Endothelial cell of umbilical vein (primary cell): ENCODE data around the gene ANAPC2. TPM values are rescaled to one million over a fixed set of nuclear protein-coding genes. Genes with fewer than 3 reads are reported as not detected.

ENCODE experiments used
- BruUV-seq: library from RNA; stranded (reverse); fragments of 400-500 nt; replicated peaks from 2 replicates; lab custom pipeline; 2021; lab: Mats Ljungman, UMichigan
- CTCF ChIA-PET: fragments of 300-600, 350-600 bp; sonication (Branson Sonifier 250); formaldehyde crosslinking; loops from one replicate; lab custom pipeline; 2021; ENCODE audit warnings: antibody characterized with exemption, inconsistent platforms; lab: Charles Lee
- POLR2A ChIA-PET: fragments of 300-600, 350-600 bp; sonication (Branson Sonifier 250); formaldehyde crosslinking; loops from one replicate; lab custom pipeline; 2021; ENCODE audit warnings: antibody characterized with exemption, inconsistent platforms; lab: Charles Lee
- DNase-seq: peaks from one replicate; pipeline ENCODE4 v3.0.0-alpha.2; 2011; ENCODE audit warnings: low read depth, low spot score
- FAIRE-seq: peaks from 2 replicates; lab custom pipeline; 2011; peaks lifted over from hg19 to GRCh38; lab: Jason Lieb, UNC
- H2AFZ ChIP-seq: 2 replicates; pipeline ENCODE4 v1.6.0; 2012; ENCODE audit warnings: low read depth, low read length, control low read depth, inconsistent platforms
- H3K27ac ChIP-seq: 2 replicates; pipeline ENCODE4 v1.5.1; 2011; ENCODE audit warnings: low read depth, mild to moderate bottlenecking, control low read depth, low read length, moderate library complexity; ENCODE audit not compliant: insufficient read depth
- H3K27me3 ChIP-seq, 2 experiments: 2 replicates each; pipeline versions ENCODE4 v1.6.0 to v1.6.1; 2011; ENCODE audit warnings: low read length in 2 of 2, mixed read lengths in 1 of 2; ENCODE audit not compliant: control insufficient read depth in 2 of 2, insufficient read depth in 2 of 2
- H3K36me3 ChIP-seq, 2 experiments: 2 replicates in 1 of 2; 3 replicates in 1 of 2; pipeline ENCODE4 v1.5.1; 2011; ENCODE audit warnings: low read length in 2 of 2, mild to moderate bottlenecking in 1 of 2, moderate library complexity in 1 of 2; ENCODE audit not compliant: control insufficient read depth in 2 of 2, insufficient read depth in 2 of 2; ENCODE audit errors: extremely low read depth in 1 of 2
- H3K4me1 ChIP-seq: 3 replicates; pipeline ENCODE4 v1.5.1; 2011; ENCODE audit warnings: mild to moderate bottlenecking, low read length; ENCODE audit not compliant: control insufficient read depth, insufficient read depth; ENCODE audit errors: extremely low read depth
- H3K4me2 ChIP-seq: 2 replicates; pipeline ENCODE4 v1.6.1; 2011; ENCODE audit warnings: low read length, control low read depth, mixed read lengths; ENCODE audit not compliant: insufficient read depth
- H3K4me3 ChIP-seq, 3 experiments: fragments of 200-600 bp in 1 of 3; sonication (generic), shearing (Covaris generic) in 1 of 3; replicated peaks in 1 of 3; 2 replicates each; pipeline ENCODE4 v1.5.1; 2011 to 2016; ENCODE audit warnings: control low read depth in 3 of 3, low read length in 3 of 3, mild to moderate bottlenecking in 2 of 3, inconsistent platforms in 1 of 3, low read depth in 1 of 3, moderate library complexity in 1 of 3; ENCODE audit not compliant: insufficient read depth in 1 of 3
- H3K79me2 ChIP-seq: 2 replicates; pipeline ENCODE4 v1.6.0; 2012; ENCODE audit warnings: low read length, inconsistent platforms; ENCODE audit not compliant: control insufficient read depth, insufficient read depth
- H3K9ac ChIP-seq: replicated peaks from 2 replicates; pipeline ENCODE3; 2011; ENCODE audit warnings: low read length, control low read depth; ENCODE audit not compliant: insufficient read depth; ENCODE audit errors: extremely low read depth
- H3K9me1 ChIP-seq: replicated peaks from 3 replicates; pipeline ENCODE4 v1.6.0; 2011; ENCODE audit warnings: mild to moderate bottlenecking, low read length; ENCODE audit not compliant: control insufficient read depth, insufficient read depth; ENCODE audit errors: extremely low read depth
- H3K9me3 ChIP-seq: replicated peaks from 2 replicates; pipeline ENCODE4 v1.5.1; 2012; ENCODE audit warnings: low read length, inconsistent platforms; ENCODE audit not compliant: control insufficient read depth, insufficient read depth
- H4K20me1 ChIP-seq: replicated peaks from 2 replicates; pipeline ENCODE3; 2011; ENCODE audit warnings: mild to moderate bottlenecking, low read length; ENCODE audit not compliant: control insufficient read depth, insufficient read depth; ENCODE audit errors: extremely low read depth
- EZH2 ChIP-seq: IDR thresholded peaks from 2 replicates; pipeline ENCODE4 v1.6.1; 2012; ENCODE audit warnings: borderline replicate concordance, low read depth, mild to moderate bottlenecking, moderate library complexity, low read length, inconsistent platforms; ENCODE audit not compliant: severe bottlenecking
- FOS ChIP-seq: IDR thresholded peaks from 2 replicates; pipeline ENCODE4 v1.6.1; 2011; ENCODE audit warnings: mild to moderate bottlenecking, low read length, moderate library complexity, borderline replicate concordance; ENCODE audit not compliant: insufficient read depth
- GATA2 ChIP-seq: IDR thresholded peaks from 2 replicates; pipeline ENCODE4 v1.7.0; 2011; ENCODE audit warnings: low read depth, mild to moderate bottlenecking, moderate library complexity, mixed read lengths, low read length; ENCODE audit not compliant: insufficient read length, insufficient read depth
- JUN ChIP-seq: IDR thresholded peaks from 2 replicates; pipeline ENCODE4 v1.6.1; 2011; ENCODE audit warnings: borderline replicate concordance, low read depth; ENCODE audit not compliant: insufficient read length, insufficient read depth
- MYC ChIP-seq: IDR thresholded peaks from one replicate; pipeline ENCODE4 v1.6.1; 2011; ENCODE audit warnings: mild to moderate bottlenecking, low read depth, low read length
- POLR2A ChIP-seq: IDR thresholded peaks from 2 replicates; pipeline ENCODE4 v1.6.1; 2012; ENCODE audit warnings: low read depth, mild to moderate bottlenecking, control low read depth, low read length
- POLR2AphosphoS5 ChIP-seq: IDR thresholded peaks from 2 replicates; pipeline ENCODE4 v1.6.1; 2012; ENCODE audit warnings: low read depth, mild to moderate bottlenecking, control low read depth, low read length, moderate library complexity; ENCODE audit not compliant: insufficient read depth
- dilution Hi-C: fragments of 300-500 bp; cut with MboI; formaldehyde crosslinking; loops from one replicate; pipeline ENCODE4 v1.15.0; 2019; ENCODE audit warnings: low sequenced_read_pairs; ENCODE audit not compliant: extremely low pct_ligation_motif_present
- intact Hi-C: fragments of 100-400 bp; cut with micrococcal nuclease; formaldehyde crosslinking; loops from one replicate; pipeline ENCODE4 v1.10.0; 2022
- polyA plus RNA-seq, 4 experiments: library from polyadenylated mRNA; depleted of rRNA in 3 of 4; stranded (reverse) in 3 of 4; unstranded in 1 of 4; fragments of >200 nt; gene quantifications; 2 replicates each; pipeline versions ENCODE4 v1.2.1 to v1.2.3, GENCODE V29; 2011 to 2012; ENCODE audit warnings: missing spikeins in 1 of 4
- total RNA-seq: library from RNA; stranded (reverse); gene quantifications from 2 replicates; pipeline ENCODE4 v1.2.3, GENCODE V29; 2021
- TF ChIP-seq, protein P1 (sequence below): IDR thresholded peaks from 2 replicates; pipeline ENCODE4 v1.6.1; 2011; ENCODE audit not compliant: insufficient read depth, insufficient read length
- TF ChIP-seq, protein P2 (sequence below), 2 donors: IDR thresholded peaks; 1 replicate in 1 of 2; 2 replicates in 1 of 2; pipeline ENCODE4 v1.5.1; 2011; ENCODE audit warnings: low read length in 2 of 2, mild to moderate bottlenecking in 2 of 2, moderate library complexity in 2 of 2, control low read depth in 1 of 2, inconsistent platforms in 1 of 2, low read depth in 1 of 2; ENCODE audit not compliant: insufficient read depth in 1 of 2; ENCODE audit errors: extremely low read depth in 1 of 2

Gene ANAPC2
- total and polyA plus RNA-seq, 2 donors (not counting 3 experiments of a cell fraction or from before 2014, with no cell fraction given), result 44.8 to 69.2 TPM

DNA sequence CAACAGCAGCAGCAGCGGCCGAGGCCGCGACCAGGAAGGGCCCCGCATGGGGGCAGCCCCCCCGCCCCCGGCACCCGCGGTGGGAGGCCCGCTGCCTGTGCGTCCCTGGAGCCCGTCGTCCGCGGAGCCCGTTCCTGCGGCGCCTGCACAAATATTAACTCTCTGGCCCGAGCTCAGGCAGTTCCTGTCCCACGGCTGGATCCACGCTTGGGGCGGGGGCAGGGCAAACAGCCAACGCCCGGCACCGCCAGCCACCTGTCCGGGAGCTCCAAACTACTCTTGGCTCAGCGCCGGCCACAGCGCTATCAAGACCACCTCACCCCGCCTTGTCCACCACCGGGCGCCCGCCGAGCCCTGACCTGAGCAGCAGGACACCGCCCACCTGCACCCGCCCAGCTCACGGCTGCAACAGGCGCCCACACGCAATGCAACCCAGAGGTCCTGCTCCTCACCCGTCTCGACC, 18.4 kb downstream of the ANAPC2 start, which contains the start of gene LRRC26:
LRRC26 (minus strand) TSS at position 156 of the 463 bp plus-strand sequence; CDS start at position 48, 108 bp downstream.
- Histone ChIP-seq H3K4me3 (peak within 1 kb of the TSS in 2 of 3 experiments; percentile 5 to 10), H3K4me2 (peak within 1 kb of the TSS; percentile 32), H3K79me2 (no peaks in the 10 kb centered on the region), H3K9me3 (no peaks in the 10 kb centered on the region), H3K27me3 (peaks cover 23 to 29% of the 10 kb centered on the region in 2 experiments), H2AFZ (no peak within 1 kb of the TSS), H3K4me1 (no peaks in the 10 kb centered on the region), H3K36me3 (no peaks in the 10 kb centered on the region), H3K9me1 (no peaks in the 10 kb centered on the region), H3K27ac (no peak within 1 kb of the TSS), H3K9ac (no peak within 1 kb of the TSS), H4K20me1 (no peaks in the 10 kb centered on the region)
- intact Hi-C loops (no loop called here), dilution Hi-C loops (no loop called here)
- ChIA-PET POLR2A (no interaction called here), CTCF (interaction anchor here (1.1 kb wide), 1 partner anchor 35 kb away, joined by 3 read pairs; no protein-coding TSS in a partner anchor)
- DNase-seq (no peak), FAIRE-seq (no peak)
- no TSS peak for BruUV-seq
- TF ChIP-seq POLR2AphosphoS5 (no peak), MYC (no peak), EZH2 (no peak), GATA2 (no peak), JUN (no peak), FOS (no peak), POLR2A (no peak)
- TF ChIP-seq, protein P1, sequence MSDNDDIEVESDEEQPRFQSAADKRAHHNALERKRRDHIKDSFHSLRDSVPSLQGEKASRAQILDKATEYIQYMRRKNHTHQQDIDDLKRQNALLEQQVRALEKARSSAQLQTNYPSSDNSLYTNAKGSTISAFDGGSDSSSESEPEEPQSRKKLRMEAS, result no peak
- TF ChIP-seq, protein P2, sequence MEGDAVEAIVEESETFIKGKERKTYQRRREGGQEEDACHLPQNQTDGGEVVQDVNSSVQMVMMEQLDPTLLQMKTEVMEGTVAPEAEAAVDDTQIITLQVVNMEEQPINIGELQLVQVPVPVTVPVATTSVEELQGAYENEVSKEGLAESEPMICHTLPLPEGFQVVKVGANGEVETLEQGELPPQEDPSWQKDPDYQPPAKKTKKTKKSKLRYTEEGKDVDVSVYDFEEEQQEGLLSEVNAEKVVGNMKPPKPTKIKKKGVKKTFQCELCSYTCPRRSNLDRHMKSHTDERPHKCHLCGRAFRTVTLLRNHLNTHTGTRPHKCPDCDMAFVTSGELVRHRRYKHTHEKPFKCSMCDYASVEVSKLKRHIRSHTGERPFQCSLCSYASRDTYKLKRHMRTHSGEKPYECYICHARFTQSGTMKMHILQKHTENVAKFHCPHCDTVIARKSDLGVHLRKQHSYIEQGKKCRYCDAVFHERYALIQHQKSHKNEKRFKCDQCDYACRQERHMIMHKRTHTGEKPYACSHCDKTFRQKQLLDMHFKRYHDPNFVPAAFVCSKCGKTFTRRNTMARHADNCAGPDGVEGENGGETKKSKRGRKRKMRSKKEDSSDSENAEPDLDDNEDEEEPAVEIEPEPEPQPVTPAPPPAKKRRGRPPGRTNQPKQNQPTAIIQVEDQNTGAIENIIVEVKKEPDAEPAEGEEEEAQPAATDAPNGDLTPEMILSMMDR (IDR thresholded peaks at IDR 0.05; ENCODE audit: extremely low read depth in 1 of 2, insufficient read depth in 1 of 2, low read depth in 1 of 2, low read length in 2 of 2), result no peak
